Endothelial cell of umbilical vein (primary cell): ENCODE measurements around the gene NT5C. TPM values are rescaled to one million over a fixed set of nuclear protein-coding genes. Genes with fewer than 3 reads are reported as not detected.
"Not testable (repeated sequence)": the region's sequence is repeated elsewhere in the genome, so short reads cannot be mapped to it uniquely, and the experiment has no call there.

Experiments used
- BruUV-seq: library from RNA; stranded (reverse); fragments of 400-500 nt; replicated peaks from 2 replicates; lab custom pipeline; 2021; lab: Mats Ljungman, UMichigan
- CTCF ChIA-PET: fragments of 300-600, 350-600 bp; sonication (Branson Sonifier 250); formaldehyde crosslinking; loops from one replicate; lab custom pipeline; 2021; ENCODE audit warnings: antibody characterized with exemption, inconsistent platforms; lab: Charles Lee
- POLR2A ChIA-PET: fragments of 300-600, 350-600 bp; sonication (Branson Sonifier 250); formaldehyde crosslinking; loops from one replicate; lab custom pipeline; 2021; ENCODE audit warnings: antibody characterized with exemption, inconsistent platforms; lab: Charles Lee
- DNase-seq: peaks from one replicate; pipeline ENCODE4 v3.0.0-alpha.2; 2011; ENCODE audit warnings: low read depth, low spot score
- FAIRE-seq: peaks from 2 replicates; lab custom pipeline; 2011; peaks lifted over from hg19 to GRCh38; lab: Jason Lieb, UNC
- H2AFZ ChIP-seq: 2 replicates; pipeline ENCODE4 v1.6.0; 2012; ENCODE audit warnings: low read depth, low read length, control low read depth, inconsistent platforms
- H3K27ac ChIP-seq: 2 replicates; pipeline ENCODE4 v1.5.1; 2011; ENCODE audit warnings: low read depth, mild to moderate bottlenecking, control low read depth, low read length, moderate library complexity; ENCODE audit not compliant: insufficient read depth
- H3K27me3 ChIP-seq, 2 experiments: 2 replicates each; pipeline versions ENCODE4 v1.6.0 to v1.6.1; 2011; ENCODE audit warnings: low read length in 2 of 2, mixed read lengths in 1 of 2; ENCODE audit not compliant: control insufficient read depth in 2 of 2, insufficient read depth in 2 of 2
- H3K36me3 ChIP-seq, 2 experiments: 2 replicates in 1 of 2; 3 replicates in 1 of 2; pipeline ENCODE4 v1.5.1; 2011; ENCODE audit warnings: low read length in 2 of 2, mild to moderate bottlenecking in 1 of 2, moderate library complexity in 1 of 2; ENCODE audit not compliant: control insufficient read depth in 2 of 2, insufficient read depth in 2 of 2; ENCODE audit errors: extremely low read depth in 1 of 2
- H3K4me1 ChIP-seq: 3 replicates; pipeline ENCODE4 v1.5.1; 2011; ENCODE audit warnings: mild to moderate bottlenecking, low read length; ENCODE audit not compliant: control insufficient read depth, insufficient read depth; ENCODE audit errors: extremely low read depth
- H3K4me2 ChIP-seq: 2 replicates; pipeline ENCODE4 v1.6.1; 2011; ENCODE audit warnings: low read length, control low read depth, mixed read lengths; ENCODE audit not compliant: insufficient read depth
- H3K4me3 ChIP-seq, 3 experiments: fragments of 200-600 bp in 1 of 3; sonication (generic), shearing (Covaris generic) in 1 of 3; replicated peaks in 1 of 3; 2 replicates each; pipeline ENCODE4 v1.5.1; 2011 to 2016; ENCODE audit warnings: control low read depth in 3 of 3, low read length in 3 of 3, mild to moderate bottlenecking in 2 of 3, inconsistent platforms in 1 of 3, low read depth in 1 of 3, moderate library complexity in 1 of 3; ENCODE audit not compliant: insufficient read depth in 1 of 3
- H3K79me2 ChIP-seq: 2 replicates; pipeline ENCODE4 v1.6.0; 2012; ENCODE audit warnings: low read length, inconsistent platforms; ENCODE audit not compliant: control insufficient read depth, insufficient read depth
- H3K9ac ChIP-seq: replicated peaks from 2 replicates; pipeline ENCODE3; 2011; ENCODE audit warnings: low read length, control low read depth; ENCODE audit not compliant: insufficient read depth; ENCODE audit errors: extremely low read depth
- H3K9me1 ChIP-seq: replicated peaks from 3 replicates; pipeline ENCODE4 v1.6.0; 2011; ENCODE audit warnings: mild to moderate bottlenecking, low read length; ENCODE audit not compliant: control insufficient read depth, insufficient read depth; ENCODE audit errors: extremely low read depth
- H3K9me3 ChIP-seq: replicated peaks from 2 replicates; pipeline ENCODE4 v1.5.1; 2012; ENCODE audit warnings: low read length, inconsistent platforms; ENCODE audit not compliant: control insufficient read depth, insufficient read depth
- H4K20me1 ChIP-seq: replicated peaks from 2 replicates; pipeline ENCODE3; 2011; ENCODE audit warnings: mild to moderate bottlenecking, low read length; ENCODE audit not compliant: control insufficient read depth, insufficient read depth; ENCODE audit errors: extremely low read depth
- CTCF ChIP-seq, 2 donors: IDR thresholded peaks; 1 replicate in 1 of 2; 2 replicates in 1 of 2; pipeline ENCODE4 v1.5.1; 2011; ENCODE audit warnings: low read length in 2 of 2, mild to moderate bottlenecking in 2 of 2, moderate library complexity in 2 of 2, control low read depth in 1 of 2, inconsistent platforms in 1 of 2, low read depth in 1 of 2; ENCODE audit not compliant: insufficient read depth in 1 of 2; ENCODE audit errors: extremely low read depth in 1 of 2
- POLR2AphosphoS5 ChIP-seq: IDR thresholded peaks from 2 replicates; pipeline ENCODE4 v1.6.1; 2012; ENCODE audit warnings: low read depth, mild to moderate bottlenecking, control low read depth, low read length, moderate library complexity; ENCODE audit not compliant: insufficient read depth
- dilution Hi-C: fragments of 300-500 bp; cut with MboI; formaldehyde crosslinking; loops from one replicate; pipeline ENCODE4 v1.15.0; 2019; ENCODE audit warnings: low sequenced_read_pairs; ENCODE audit not compliant: extremely low pct_ligation_motif_present
- intact Hi-C: fragments of 100-400 bp; cut with micrococcal nuclease; formaldehyde crosslinking; loops from one replicate; pipeline ENCODE4 v1.10.0; 2022
- polyA plus RNA-seq, 4 experiments: library from polyadenylated mRNA; depleted of rRNA in 3 of 4; stranded (reverse) in 3 of 4; unstranded in 1 of 4; fragments of >200 nt; gene quantifications; 2 replicates each; pipeline versions ENCODE4 v1.2.1 to v1.2.3, GENCODE V29; 2011 to 2012; ENCODE audit warnings: missing spikeins in 1 of 4
- total RNA-seq: library from RNA; stranded (reverse); gene quantifications from 2 replicates; pipeline ENCODE4 v1.2.3, GENCODE V29; 2021

NT5C gene
- total and polyA plus RNA-seq, 2 donors (not counting 3 experiments of a cell fraction or from before 2014, with no cell fraction given), result 29.1 to 39.2 TPM

GRCh38 chr17:75132018-75133000 is 767 bp upstream of the NT5C start:
- dilution Hi-C loops, DNase-seq, H3K9me3 ChIP-seq, H4K20me1 ChIP-seq, H3K9me1 ChIP-seq, H3K27me3 ChIP-seq, H3K79me2 ChIP-seq, intact Hi-C loops: not testable (repeated sequence)
- POLR2A ChIA-PET, result interaction anchor here (0.7 kb wide), 2 partner anchors 10 to 180 kb away, joined by 5 to 10 read pairs; no protein-coding TSS in a partner anchor
- peak overlapping the region; percentile 67 for H3K4me2 ChIP-seq
- H3K27ac ChIP-seq, result peak overlapping the region; percentile 42
- peak; percentile 48 for FAIRE-seq
- peak overlapping the region; percentile 65 for H3K9ac ChIP-seq
- CTCF ChIA-PET, result interaction anchor here (0.6 to 8.8 kb wide), 13 partner anchors 8 to 170 kb away, joined by 3 to 138 read pairs (median 8); partner anchors contain the start of gene SUMO2
- H2AFZ ChIP-seq, result peak overlapping the region; percentile 68
- peaks cover 11% of the 10 kb centered on the region for H3K4me1 ChIP-seq
- H3K4me3 ChIP-seq, result peak overlapping the region; percentile 17 to 50 (median 29)
- H3K36me3 ChIP-seq, result peaks cover 5 to 15% of the 10 kb centered on the region in 2 experiments
- BruUV-seq, result TSS peak; percentile 42

GRCh38 chr17:75130632-75131277 is 787 bp downstream of the NT5C start:
- BruUV-seq, result TSS peak; percentile 13
- Histone ChIP-seq H3K9me3 (no peaks in the 10 kb centered on the region), H3K9me1 (no peaks in the 10 kb centered on the region), H3K4me3 (peak overlapping the region; percentile 47 to 53 (median 50)), H2AFZ (peak overlapping the region; percentile 12), H3K27ac (peak overlapping the region; percentile 51), H3K4me2 (peak overlapping the region; percentile 25), H4K20me1 (no peaks in the 10 kb centered on the region), H3K79me2 (peaks cover 2% of the 10 kb centered on the region), H3K27me3 (no peaks in the 10 kb centered on the region), H3K36me3 (peaks cover 5 to 13% of the 10 kb centered on the region in 2 experiments), H3K9ac (peak overlapping the region; percentile 65), H3K4me1 (peaks cover 9% of the 10 kb centered on the region)
- dilution Hi-C loops, result no loop called here
- DNase-seq (peak; percentile 66), FAIRE-seq (peak; percentile 87)
- no peak for TF ChIP-seq POLR2AphosphoS5
- TF ChIP-seq CTCF (IDR thresholded peaks at IDR 0.05; ENCODE audit: extremely low read depth in 1 of 2, insufficient read depth in 1 of 2, low read depth in 1 of 2, low read length in 2 of 2), result peak; percentile 43 to 58
- ChIA-PET CTCF (interaction anchor here (0.7 to 8.8 kb wide), 17 partner anchors 14 to 169 kb away, joined by 3 to 138 read pairs (median 6); partner anchors contain the start of genes MRPL58 and SUMO2), POLR2A (interaction anchor here (1.4 kb wide), 1 partner anchor 17 kb away, joined by 5 read pairs; no protein-coding TSS in a partner anchor)
- intact Hi-C loops, result loop anchor here (1.0 to 2.0 kb wide), 4 partner anchors 16 to 169 kb away; partner anchors contain the start of genes JPT1 and SUMO2
